RWPE1 (cell line): ENCODE measurements around the gene PWWP2B.
A peak's percentile ranks its signal among the peaks of the same experiment; 100 is the strongest.

ENCODE experiments used
- CTCF ChIA-PET: fragments of 350-600 bp; sonication (Branson Sonifier 250); formaldehyde crosslinking; extraction: SDS; loops from one replicate; lab custom pipeline; 2021; lab: Yijun Ruan, JAX
- POLR2A ChIA-PET: fragments of 400-600 bp; formaldehyde crosslinking; extraction: SDS; loops from one replicate; lab custom pipeline; 2020; ENCODE audit warnings: antibody characterized with exemption; ENCODE audit not compliant: low non-redundant PET; lab: Yijun Ruan, JAX
- DNase-seq: peaks from one replicate; pipeline ENCODE4 v3.0.0; 2012; ENCODE audit warnings: low spot score
- H3K27ac ChIP-seq: fragments of 450-650 bp; 2 replicates; pipeline ENCODE4 v1.5.1; 2017
- CTCF ChIP-seq: fragments of 450-650 bp; conservative IDR thresholded peaks from 2 replicates; pipeline ENCODE4 v1.5.1; 2017; ENCODE audit warnings: low read depth, mild to moderate bottlenecking

The PWWP2B gene

GRCh38 chr10:132355754-132356153 is 41.2 kb upstream of the PWWP2B start:
- H3K27ac ChIP-seq: no peak overlapping the region
- no peak for TF ChIP-seq CTCF
- DNase-seq: no peak
- ChIA-PET POLR2A (no interaction called here), CTCF (interaction anchor here (0.6 to 1.2 kb wide), 2 partner anchors 32 to 299 kb away, joined by 3 to 4 read pairs; no protein-coding TSS in a partner anchor)

- no peak for TF ChIP-seq CTCF
- H3K27ac ChIP-seq: no peak overlapping the region
- POLR2A ChIA-PET: no interaction called here
- DNase-seq: no peak
- CTCF ChIA-PET: interaction anchor here (1.2 kb wide), 1 partner anchor 31 kb away, joined by 4 read pairs; no protein-coding TSS in a partner anchor
Observed at GRCh38 chr10:132356621-132357195, 40.3 kb upstream of the PWWP2B start.

GRCh38 chr10:132357286-132358058 is 39.5 kb upstream of the PWWP2B start:
- no peak for TF ChIP-seq CTCF
- POLR2A ChIA-PET: interaction anchor here (0.6 kb wide), 1 partner anchor 89 kb away, joined by 4 read pairs; no protein-coding TSS in a partner anchor
- H3K27ac ChIP-seq: no peak overlapping the region
- CTCF ChIA-PET: no interaction called here
- DNase-seq: no peak

GRCh38 chr10:132359305-132360040 is 37.5 kb upstream of the PWWP2B start:
- CTCF ChIA-PET: interaction anchor here (0.7 to 1.8 kb wide), 10 partner anchors 14 to 189 kb away, joined by 3 to 10 read pairs (median 4); no protein-coding TSS in a partner anchor
- H3K27ac ChIP-seq: no peak overlapping the region
- POLR2A ChIA-PET: no interaction called here
- no peak for TF ChIP-seq CTCF
- DNase-seq: no peak

- peak; percentile 26 for DNase-seq
- H3K27ac ChIP-seq: no peak overlapping the region
- ChIA-PET CTCF (interaction anchor here (0.5 to 1.8 kb wide), 20 partner anchors 8 to 191 kb away, joined by 3 to 10 read pairs (median 4); no protein-coding TSS in a partner anchor), POLR2A (no interaction called here)
- peak; percentile 67 for TF ChIP-seq CTCF
Observed at GRCh38 chr10:132360766-132361447, 36.1 kb upstream of the PWWP2B start.
